ENCODE measurements around the gene ADARB1.

Gene ADARB1

DNA sequence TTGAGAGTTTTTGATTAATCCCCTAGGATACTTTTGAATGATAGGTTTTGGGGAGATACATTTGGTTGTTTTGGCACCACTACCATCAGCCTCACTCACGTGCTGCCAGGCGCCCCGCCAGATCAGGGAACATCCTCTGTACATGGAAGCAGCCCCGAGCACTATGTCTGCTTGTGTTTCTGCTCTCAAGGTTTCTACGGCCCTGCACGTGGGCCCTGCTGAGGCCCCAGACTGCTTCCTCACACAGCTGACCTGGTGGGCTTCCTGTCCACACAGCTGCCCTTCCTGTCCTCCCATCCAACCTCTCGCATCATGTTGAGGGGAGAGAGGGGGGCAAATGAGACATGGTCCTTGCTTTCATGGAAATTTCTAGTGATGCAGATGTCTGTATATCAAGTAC lies 20.0 kb downstream of the ADARB1 start:
- no peak for DNase-seq (ENCODE audit: low read depth in 2 of 2)

DNA sequence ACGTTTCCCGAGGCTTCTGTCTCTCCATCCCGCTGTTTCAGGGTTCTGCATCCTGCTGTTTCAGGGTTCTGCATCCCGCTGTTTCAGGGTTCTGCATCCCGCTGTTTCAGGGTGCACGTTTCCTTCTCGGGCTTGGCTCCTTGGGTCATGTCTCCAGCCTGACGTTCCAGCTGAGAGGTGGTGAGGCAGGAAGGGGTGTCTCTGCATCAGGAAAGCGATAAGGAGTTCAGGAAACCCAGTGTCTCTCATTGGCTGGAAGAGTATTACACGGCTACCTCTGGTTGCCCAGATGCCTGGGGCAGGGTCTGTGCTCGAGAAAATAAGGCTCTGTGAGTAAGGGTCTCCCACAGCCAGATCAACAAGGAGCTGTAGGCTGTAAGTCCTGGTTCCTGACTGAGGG lies 21.1 kb downstream of the ADARB1 start:
- DNase-seq (ENCODE audit: low read depth in 2 of 2) = no peak

DNA sequence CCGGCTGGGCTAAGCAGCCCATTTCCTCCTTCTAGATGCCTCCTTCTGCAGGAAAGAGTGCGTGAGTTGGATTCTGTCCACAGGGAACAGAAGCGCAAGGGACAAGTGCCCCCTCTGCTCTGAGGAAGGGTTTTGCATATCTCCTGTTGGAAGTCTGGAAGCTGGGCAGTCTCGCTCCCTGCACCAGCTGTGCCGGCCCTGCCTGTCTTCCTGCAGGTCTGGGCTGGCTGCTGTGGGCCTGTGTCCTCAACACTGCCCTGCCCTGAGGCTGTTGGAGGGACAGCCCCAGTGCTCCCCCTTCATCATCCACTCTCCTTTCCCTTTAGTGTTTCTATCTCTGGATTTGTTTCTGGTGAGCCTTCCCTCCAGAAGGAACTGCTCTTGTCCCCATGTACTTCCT lies 21.8 kb downstream of the ADARB1 start:
- DNase-seq (ENCODE audit: low read depth in 2 of 2) = no peak

DNA sequence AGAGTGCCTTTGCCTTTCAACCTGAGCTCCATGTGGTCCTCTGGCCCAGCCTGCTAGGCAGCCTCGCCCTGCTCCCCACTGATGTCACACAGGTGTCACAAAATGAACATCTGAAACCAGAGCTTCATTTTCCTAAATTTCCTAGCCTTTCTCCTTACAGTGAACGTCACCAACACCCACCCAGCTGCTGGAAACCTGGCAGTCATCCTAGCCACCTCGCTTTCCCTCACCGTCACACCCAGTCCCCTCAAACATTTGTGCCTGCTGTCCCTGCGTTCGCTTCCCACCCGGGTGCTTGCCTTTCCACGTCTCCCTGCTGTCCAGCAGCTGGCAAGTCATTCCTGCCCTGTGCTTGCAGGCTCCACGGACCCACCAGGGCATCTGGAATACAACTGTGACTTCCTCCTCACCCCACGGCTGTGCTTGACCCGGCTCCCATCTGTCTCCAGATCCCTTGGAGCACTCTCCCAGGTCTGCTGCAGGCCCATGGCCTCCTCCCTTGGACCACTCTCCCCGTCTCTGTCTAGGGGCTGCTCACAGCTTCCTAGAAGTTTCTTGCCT lies 23.5 kb downstream of the ADARB1 start:
- DNase-seq (ENCODE audit: low read depth in 2 of 2) = no peak

DNA sequence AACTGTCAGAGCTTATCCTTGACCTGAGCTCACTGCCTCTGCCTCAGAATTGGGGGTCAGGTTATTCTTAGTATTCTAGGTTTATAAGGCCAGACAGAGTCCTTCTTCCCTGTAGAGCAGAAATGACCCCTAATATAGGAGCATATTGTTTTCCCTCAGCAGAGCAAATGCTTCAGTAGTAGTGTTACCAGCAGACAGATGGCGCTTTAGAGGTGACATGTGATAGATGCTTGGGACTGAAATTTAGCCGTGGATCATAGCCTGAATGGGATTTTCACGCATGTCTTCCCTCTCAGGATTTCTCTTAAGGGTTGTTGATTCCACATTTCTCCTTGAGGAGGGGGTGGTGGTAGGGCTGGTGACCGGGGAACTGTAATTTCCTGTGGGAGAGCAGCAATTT lies 24.5 kb downstream of the ADARB1 start:
- DNase-seq (ENCODE audit: low read depth in 2 of 2) = no peak

DNA sequence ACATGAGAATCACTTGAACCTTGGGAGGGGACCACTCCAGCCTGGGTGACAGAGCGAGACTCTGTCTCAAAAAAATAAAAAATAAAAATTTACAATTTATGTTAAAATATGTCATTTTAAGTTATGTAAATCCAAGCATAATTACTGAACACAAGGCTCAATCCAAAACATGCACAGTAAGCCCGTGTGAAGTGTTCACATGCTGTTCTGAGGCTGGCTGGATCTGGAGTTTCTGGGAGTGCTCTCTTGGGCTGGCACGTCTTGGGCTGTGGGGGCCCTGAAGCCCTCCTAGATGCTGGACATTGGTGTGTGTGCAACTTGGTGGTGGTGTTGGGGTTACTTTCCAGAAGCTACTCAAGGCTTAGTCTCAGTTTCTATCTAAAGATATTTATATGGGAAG lies 25.2 kb downstream of the ADARB1 start:
- DNase-seq (ENCODE audit: low read depth in 2 of 2) = no peak

DNA sequence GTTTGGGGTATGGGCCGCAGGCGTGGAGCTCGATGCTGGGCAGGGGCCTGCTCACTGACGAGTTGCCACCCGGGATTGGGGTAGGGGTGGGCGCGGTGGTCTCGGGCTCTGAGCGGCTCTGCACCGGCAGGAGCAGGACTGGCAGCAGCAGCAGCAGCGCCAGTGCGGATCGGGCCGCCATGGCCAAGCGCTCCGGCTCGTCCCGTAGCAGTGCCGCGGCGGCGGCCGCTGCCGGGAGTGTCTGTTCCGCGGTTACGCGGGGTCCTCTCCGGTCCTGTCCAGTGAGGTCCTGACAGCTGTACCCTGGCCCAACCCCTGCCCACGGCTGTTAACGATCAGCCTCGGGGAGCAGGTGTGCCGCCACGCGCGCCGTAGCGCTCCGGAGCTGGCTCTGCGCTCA lies 26.5 kb downstream of the ADARB1 start:
- no peak for DNase-seq (ENCODE audit: low read depth in 2 of 2)

DNA sequence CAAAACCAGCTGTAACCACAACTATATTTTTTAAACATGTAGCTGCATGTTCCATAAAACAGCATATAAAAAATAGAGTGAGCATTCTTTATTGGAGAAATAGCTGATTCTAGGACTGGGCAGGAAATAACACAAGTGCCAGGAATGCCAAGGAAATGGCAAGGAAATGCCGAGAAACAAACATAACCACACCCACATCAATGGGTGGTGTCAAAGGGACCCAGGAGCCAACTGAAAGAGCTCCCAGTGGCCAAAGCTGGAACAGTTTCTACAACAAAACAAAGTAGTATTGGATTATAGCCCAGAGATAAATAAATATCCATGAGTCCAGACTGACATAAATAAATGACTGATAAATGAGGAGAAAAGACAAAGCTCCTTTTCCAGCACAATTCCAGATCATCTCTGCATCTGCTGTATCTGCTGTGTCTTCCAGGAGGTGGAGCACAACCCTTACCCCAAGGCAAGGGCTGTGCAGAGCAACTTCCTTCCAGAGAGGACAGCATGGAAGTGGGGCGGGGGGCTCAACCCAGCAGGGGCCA lies 28.1 kb downstream of the ADARB1 start:
- DNase-seq (ENCODE audit: low read depth in 2 of 2) = no peak

DNA sequence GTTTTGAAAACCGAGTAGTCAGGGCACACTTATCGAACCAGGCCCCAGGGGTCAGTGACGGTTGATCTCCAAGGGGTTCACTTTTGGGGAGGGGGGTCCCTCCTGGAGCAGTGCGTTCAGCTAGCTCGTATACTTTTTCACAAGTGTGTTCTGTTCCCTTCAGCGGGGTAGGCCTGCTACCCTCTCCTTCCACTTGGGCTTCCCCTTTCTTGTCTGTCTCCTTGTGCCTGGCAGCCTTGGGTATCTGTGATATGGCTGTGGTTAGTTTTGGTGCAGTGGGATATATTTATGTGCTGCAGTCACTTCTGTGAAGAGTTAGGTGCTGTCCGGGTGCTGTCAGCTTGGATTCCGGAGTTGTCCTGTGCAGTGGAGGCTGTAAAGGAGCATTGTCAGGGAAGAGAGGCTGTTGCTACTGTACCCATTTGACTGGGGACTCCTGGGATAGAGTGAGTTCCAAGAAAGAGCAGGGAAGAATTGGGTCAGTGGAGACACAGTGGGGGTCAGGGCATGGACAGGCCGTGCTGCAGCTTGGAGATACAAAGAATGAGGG lies 29.7 kb downstream of the ADARB1 start:
- DNase-seq (ENCODE audit: low read depth in 2 of 2) = no peak

DNA sequence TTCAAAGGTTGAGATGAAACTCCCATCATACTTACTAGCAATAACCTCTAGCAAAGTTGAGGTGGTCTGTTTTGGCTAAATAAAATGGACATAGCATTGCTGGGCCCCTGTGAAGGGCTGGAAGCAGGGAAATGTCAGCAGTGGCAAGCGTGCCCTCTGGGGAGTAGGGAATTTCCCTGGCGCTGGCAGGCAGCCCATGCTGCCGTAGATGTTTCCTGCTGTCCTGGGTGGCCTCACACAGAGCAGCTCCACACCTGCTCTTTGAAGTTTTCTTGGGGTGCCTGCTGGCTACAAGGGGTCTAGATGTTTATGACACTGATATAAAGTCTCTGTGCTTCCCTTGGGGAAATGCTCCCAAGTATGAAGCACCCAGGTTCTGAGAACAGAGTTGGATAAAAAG lies 30.2 kb downstream of the ADARB1 start:
- peak in 1 of 2 experiments; percentile 15 for DNase-seq (ENCODE audit: low read depth in 2 of 2)

DNA sequence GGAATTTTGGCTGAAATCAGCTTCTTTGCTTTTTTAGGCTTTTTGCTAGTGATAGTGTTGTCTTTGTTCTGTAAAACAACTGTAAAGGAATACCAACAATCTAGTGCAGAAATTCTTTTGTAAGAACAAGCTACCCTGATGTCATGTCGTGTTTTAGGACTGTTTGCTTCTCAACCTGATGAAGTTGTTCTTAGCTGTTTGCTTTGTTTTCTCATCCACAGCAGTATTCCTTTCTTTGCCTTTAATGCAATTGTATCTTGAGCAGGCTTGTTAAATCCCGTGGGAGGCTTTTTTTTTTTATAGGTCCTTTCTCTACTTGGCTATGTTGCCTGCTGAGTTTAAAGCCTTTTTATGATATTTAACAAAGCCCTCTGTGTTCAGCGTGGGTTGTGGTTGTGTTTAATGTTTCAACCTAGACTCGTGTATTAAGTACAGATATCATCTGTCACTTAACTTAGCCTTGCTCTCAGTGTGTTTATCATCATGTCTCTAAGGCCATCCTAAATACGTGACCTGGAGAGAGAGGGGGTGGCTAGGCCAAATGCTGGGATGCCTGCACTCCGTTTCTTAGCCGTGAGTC lies 31.6 kb downstream of the ADARB1 start:
- DNase-seq (ENCODE audit: low read depth in 2 of 2) = no peak

DNA sequence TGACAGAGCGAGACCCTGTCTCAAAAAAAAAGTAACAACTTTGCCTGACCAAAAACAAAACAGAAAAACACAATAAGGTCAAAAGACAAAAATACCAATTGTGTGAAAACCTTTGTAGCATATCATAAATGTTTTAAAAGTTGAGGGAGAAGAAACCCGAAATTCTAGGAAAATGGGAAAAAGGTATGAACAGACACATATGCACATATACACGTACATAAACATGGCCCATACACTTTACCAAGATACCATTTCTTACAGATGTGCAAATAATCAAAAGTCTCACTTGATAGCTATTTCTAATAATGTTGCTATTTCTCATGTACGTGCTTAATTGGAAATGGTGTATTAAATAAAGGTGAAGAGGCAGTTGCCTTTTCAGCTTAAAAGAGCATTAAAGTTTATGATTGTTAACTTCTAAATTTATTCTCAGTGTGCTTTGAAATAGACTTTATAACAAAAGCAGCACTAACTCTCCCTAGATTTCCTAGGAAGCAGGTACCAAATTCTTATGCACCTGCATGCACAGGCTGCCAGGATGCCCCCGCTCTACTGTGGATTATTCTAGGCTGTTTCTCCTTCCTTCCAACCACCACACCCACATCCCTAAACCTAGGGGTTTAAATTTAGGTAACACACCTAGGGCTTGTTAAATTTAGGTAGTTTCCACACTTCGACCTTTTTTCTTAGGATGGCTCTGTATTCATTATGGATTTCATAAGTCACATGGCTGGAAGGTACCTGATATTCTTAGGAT lies 33.8 kb downstream of the ADARB1 start:
- no peak for DNase-seq (ENCODE audit: low read depth in 2 of 2)

DNA sequence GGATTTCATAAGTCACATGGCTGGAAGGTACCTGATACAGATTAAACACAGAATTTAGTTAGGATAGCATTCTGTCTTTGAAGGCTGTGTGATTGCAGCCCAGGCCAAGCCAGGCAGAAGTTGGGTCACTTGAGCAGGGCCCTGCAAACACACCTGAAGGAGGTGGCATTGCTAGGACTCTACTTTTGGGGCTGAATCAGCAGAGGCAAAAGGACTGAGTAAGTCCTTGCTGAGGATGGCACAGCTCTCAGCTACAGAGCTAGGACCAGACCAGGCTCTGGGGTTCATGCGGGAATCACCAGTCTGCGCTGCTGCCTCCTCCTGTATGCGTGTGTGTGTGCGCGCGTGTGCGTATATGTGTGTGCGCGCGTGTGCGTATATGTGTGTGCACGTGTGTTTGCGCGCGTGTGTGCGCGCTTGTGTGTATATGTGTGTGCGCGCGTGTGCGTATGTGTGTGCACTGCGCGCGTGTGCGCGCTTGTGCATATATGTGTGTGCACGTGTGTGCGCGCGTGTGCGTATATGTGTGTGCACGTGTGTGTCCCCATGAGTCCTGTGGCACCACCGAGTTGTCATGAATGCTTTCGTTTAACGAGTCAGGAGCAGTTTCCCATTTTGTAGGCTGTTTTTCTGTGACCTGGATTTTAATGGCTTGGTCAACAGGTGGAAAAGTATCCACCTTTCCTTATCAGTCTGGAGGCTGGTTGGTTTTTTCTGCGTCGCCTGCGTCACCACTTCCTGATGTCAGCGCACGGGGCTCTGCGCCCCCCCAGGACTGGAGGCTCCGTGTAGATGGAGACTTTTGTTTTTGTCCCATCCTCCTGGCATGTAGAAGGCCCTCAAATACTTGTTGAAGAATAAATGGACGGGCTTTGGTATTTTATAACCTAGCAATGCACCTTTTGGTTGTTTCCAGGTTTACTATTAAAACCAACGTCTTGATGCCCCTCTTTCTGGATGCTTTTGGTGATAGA lies 34.7 kb downstream of the ADARB1 start:
- no peak for DNase-seq (ENCODE audit: low read depth in 2 of 2)

DNA sequence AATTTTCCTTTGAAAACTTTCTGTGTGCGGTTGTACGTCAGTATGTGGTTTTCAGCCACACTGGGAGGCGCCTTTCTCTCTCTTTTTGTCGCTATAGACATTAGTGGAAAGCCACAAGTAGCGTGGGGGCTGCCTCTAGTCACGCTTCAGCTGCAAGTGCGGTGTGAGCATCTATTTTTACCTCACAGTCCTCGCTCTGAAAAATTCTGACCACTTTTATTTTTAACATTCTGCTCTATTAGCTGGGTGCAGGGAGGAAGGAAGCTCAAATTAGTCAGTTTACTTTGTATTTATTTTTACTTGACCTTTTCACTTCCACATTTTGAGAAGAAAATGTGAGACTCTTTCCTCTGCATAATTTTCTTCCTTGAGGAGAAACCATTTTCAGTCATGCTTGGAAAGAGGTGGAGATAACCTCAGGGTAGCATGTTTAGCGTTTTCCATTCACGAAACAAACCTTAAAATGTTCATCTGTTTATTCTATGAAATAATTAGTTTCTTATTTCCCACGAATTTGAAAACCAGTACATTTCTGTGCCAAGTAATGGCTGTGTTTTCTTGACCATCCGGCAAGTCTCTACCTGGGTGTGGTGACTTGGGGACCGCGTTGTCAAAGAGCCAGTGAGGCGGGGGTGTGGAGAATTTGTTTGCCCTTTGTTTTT lies 35.6 kb downstream of the ADARB1 start:
- peak; percentile 13 to 42 for DNase-seq (ENCODE audit: low read depth in 2 of 2)

DNA sequence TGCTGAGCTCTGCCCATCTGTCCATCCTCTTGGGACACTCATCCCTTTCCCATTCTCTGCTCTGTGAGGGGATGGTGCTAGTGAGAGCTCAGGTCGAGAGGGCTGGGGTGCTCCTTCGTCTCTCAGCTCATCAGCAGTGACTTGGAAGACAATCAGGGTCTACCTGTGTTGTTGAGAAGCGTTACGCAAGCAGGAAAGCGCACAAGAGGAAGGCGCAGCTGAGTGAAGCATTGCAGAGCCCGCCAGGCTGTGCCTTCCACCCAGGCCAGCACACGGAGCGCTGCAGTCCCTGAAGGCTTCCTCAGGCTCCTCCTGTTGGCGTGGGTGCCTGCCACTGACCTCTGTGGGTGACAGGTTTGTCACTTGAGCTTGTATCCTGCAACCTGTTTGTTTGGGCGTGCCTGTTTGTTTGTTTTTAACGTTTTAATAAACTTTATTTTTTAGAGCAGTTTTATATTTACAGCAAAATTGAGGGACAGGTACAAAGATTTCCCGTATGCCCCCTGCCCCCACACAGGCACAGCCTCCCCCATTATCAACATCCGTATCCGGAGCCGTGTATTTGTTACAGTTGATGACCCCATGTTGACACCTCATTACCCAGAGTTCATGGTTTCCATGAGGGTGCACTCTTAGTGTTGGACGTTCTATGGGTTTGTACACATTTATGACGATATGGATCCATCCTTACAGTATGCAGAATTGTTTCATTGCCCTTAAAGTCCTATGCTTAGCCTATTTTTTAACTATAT lies 36.7 kb downstream of the ADARB1 start:
- DNase-seq (ENCODE audit: low read depth in 2 of 2) = no peak

DNA sequence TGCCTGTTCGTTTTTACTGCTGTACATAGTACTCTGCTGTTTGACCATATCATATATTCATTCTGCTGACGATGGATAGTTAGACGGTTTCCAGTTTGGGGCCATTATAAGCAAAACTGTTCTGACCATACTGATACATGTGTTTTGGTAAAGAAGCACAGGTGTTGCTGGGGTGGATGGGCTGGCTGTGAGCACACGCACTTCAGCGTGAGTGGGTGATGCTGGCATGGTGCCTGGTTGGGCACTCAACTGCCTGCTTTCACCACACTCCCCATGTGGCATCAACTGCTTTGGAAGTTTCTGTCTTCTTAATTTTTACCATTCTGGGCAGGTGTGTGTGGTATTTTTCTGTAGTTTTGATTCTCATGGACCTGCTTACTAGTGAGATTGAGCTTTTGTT lies 37.3 kb downstream of the ADARB1 start:
- DNase-seq (ENCODE audit: low read depth in 2 of 2) = no peak

DNA sequence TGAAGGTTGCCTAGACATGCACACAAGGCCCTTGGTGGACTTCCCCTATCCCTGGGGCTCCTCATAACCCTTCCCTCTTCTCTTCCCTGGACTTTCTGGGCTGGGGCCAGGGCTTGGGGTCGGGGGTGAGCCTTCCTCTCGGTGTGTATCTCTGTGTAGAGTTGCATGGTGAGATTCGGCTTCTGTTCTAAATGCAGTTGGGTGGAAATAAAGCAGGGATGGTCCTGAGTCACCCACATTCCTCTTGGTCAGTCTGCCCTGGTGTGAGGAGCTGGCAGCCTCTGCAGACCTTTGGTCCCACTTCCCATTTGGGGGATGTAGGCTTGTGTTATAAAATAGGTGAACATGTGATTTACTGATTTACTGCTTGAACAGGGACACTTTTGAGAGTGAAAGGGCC lies 38.0 kb downstream of the ADARB1 start:
- no peak for DNase-seq (ENCODE audit: low read depth in 2 of 2)

DNA sequence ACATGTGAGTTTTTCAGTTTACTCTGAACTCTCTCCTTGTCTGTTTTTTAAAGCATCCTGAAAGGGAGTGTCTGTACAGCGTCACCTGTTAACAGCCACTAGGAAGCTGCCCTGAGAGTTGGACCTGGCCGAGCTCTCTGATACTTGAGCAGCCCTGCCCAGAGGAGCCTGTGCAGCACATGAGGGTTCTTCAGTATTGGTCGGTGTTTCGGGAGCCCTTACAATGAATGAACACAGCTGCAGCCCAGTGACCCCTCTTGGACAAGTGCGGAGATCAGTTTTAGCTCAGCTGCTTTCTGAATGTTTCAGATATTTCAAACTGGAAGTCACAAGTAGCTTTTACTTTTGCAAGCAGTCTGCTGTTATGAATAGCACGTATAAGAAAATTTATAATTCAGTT lies 39.2 kb downstream of the ADARB1 start:
- no peak for DNase-seq (ENCODE audit: low read depth in 2 of 2)

DNA sequence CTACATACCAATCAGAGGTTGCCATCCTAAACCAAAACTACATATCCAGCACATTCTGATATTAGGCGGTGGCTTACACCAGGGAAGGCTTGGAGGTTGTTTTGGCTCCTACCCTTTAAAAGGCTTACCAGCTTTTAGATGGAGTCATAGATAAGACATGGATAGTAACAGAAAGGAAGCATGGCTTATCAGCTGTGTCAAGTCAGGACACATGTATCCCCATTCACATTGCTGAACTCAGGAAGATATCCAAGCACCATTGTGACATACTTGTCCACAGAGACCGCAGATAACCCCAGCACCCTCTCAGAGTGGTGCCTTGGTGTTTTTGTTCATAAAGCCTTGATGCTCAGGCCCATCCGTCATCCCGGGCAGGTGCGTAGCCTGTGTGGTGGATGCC lies 39.7 kb downstream of the ADARB1 start:
- no peak for DNase-seq (ENCODE audit: low read depth in 2 of 2)

DNA sequence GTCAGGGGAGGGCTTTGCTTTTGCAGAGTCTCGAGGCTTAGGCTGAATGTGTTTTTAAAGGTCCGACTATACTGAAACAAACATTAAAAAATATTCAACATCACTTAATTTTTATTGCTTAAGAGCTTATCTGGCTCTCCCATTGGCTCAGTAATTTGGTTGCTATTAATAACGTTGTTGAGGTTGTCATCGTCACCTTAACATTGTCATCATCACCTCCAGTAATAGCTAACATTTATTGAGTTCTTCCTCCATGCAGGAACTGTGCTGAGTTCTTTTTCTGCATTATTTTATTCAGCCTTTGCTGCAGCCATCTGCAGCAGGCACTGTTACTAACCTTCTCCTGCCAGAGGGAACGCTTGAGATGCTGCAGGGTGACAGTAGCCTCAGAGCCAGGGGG lies 40.1 kb downstream of the ADARB1 start:
- DNase-seq (ENCODE audit: low read depth in 2 of 2) = no peak
